Stimulated activated CD8-positive, alpha-beta memory T cell treated with anti-CD3 and anti-CD28 coated beads, Interleukin-2, amount 100 ng/mL, for 48 hours (primary cell): ENCODE results near the gene EXTL1.

Experiments
- DNase-seq, 2 donors: peaks; one replicate each; pipeline ENCODE4 v3.0.0-alpha.2; 2020; ENCODE audit warnings: low read depth in 2 of 2

The EXTL1 gene

DNA sequence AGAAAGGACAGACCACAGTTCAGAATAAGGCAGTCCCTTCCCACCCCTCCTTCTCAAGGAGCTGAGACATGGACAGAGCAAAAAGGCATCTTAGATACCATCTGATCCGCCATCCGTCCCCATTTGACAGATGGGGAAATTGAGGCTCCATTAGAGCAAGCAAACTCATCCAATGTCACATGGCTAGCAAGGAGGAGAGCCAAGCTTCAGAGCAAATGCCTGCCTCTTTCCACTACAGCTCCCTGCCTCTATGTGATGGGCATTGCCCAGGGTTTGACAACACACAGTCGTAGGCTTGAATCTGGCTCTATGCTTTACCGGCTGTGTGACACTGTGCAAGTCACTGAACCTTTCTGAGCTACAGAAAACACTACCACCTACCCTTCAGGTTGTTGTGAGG, 20.4 kb downstream of the EXTL1 start:
- DNase-seq: no peak

GRCh38 chr1:26043765-26044164, 22.2 kb downstream of the EXTL1 start:
- DNase-seq: no peak

DNA sequence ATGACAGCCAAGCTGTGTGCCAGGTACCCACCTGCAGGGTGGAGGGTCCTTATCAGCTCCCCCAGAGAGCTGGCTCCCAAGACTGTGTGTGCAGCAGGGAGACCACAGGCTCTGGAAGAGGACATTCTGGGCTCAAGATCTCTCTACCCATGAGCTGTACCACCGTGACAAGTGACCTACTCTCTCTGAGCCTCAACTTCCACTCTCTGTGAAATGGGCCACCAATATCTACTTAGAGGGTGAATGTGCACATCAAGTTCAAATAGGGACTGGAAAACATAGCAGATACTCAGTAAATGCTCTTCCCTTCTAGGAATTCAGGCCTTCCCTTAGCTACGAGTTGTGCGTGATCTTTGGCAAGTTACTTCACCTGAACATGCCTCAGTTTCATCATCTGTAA, 22.8 kb downstream of the EXTL1 start:
- DNase-seq: no peak

GRCh38 chr1:26044971-26045721, 23.6 kb downstream of the EXTL1 start:
- no peak for DNase-seq

GRCh38 chr1:26045722-26046245, 24.2 kb downstream of the EXTL1 start, which contains the start of gene SLC30A2:
Gene SLC30A2, minus strand, starts transcription at chr1:26046118. Its CDS starts 222 bp downstream, at chr1:26045896.
- DNase-seq: no peak

- DNase-seq: no peak
These were observed 24.9 kb downstream of the EXTL1 start for GRCh38 chr1:26046246-26047095.

DNA sequence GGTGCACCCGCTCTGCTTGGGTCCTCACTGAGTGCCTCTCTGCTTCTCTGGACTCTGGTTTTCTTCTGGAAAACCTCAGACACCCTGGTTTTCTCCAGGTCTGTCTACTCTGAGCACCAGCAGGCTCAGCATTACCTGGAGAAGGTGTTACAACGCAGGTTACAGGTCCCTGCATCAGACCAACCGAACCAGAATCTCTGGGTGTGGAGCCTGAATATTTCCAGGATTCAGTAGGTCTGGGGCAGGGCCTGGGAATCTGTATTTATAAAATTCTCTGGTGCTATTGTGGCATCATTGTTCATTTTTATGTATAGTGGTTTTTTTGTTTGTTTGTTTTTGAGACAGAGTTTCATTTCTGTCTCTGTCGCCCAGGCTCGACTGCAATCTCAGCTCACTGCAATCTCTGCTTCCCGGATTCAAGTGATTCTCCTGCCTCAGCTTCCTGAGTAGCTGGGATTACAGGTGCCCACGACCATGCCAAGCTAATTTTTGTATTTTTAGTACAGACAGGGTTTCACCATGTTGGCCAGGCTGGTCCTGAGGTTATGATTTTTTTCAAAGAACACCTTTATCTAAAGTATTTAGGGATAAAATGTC, 25.8 kb downstream of the EXTL1 start:
- DNase-seq: no peak

DNA sequence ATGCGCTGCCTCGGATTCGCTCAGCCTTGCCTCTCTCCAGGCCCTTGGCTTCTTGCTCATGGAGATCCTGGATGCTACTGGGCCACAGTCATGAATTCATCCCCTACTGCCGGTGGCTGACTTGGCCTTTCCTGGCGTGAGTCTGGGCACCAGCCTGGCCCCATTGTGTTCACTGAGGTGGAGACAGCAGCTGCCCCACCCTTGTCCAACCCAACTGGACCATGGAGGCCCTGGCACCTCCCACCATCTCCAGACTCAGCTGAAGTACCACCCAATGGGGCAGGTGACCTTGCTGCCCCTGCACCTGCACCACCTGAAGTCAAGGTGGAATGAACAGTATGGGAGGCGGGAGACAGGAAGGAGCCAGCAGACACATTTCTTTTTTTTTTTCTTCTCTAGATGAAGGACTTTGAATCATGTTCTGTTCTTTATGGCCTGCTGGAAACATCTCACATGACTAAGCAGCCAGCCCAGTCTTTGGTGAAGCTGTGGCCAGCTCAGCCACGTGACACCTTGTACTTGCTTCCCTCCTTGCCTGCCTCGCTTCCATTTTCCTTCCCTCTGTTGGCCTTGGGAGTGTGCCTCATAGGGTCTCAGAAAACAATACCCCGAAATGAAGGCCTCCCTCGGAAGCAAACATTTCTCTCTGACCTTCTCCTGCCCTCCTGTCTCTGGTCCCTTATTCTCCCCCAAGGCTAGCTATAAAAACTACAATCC, 28.1 kb downstream of the EXTL1 start:
- DNase-seq: no peak

GRCh38 chr1:26050248-26050640, 28.7 kb downstream of the EXTL1 start:
- no peak for DNase-seq

DNA sequence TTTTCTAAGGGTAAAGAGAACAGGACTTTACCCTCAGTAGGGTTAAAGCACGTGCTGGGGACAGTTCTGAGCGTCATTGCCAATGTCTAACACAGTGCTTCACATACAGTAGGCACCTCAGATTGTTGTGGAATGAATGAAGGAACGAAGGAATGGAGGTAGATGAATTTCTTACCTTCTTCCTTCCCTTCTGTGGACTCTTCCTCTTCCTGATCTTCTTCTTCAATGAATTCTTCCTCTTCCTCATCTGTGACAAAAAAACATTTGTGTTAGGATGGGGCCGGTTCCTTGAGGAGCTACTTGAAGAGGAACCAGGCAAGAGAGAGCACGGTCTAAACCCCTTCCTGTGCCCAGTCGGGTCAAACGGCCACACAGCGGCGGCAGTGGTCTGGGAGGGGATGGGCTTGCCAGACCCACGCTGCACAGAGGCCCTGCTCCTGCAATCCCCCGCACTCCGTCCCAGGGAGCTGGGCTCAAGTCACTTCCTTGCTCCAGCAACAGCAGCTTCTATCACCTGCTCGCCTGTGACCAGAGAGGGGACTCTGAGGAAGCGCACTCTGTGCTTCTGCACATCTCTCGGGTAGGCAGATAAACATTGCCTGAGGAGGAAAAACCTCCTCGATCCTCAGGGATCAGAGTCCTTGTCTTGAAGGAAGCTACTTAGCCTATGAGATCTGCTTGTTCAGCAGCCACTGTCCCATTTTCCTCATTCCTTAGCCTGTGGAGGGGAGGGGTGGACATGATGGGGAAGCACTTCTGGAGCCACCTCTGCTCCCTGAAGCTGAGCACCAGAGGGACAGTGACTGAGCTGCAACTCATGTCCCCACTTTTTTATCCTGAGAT, 32.4 kb downstream of the EXTL1 start:
- no peak for DNase-seq

DNA sequence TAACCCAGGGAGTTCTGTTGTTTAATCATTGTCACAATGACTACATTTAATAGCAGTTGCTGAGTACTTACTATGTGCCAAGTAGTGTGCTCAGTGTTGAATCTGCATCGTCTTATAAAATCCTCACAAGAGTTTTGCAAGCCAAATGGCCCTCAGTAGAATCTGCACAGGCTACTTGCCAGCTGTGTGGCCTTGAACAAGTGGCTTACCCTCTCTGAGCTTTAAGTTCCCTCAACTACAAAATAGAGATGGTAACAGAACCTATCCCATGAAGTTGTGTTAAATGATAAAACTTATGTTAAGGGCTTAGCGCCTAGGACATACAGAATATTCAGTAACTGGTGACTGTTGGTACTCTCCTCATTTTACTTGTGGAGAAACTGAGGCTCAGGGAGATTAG, 33.5 kb downstream of the EXTL1 start:
- no peak for DNase-seq

- no peak for DNase-seq
These were observed 35.6 kb downstream of the EXTL1 start for GRCh38 chr1:26057189-26057588.

- DNase-seq: no peak
These were observed 36.5 kb downstream of the EXTL1 start for GRCh38 chr1:26058052-26058595.

- no peak for DNase-seq
These were observed 38.3 kb downstream of the EXTL1 start for GRCh38 chr1:26059906-26060305.

- DNase-seq: no peak
These were observed 39.4 kb downstream of the EXTL1 start for GRCh38 chr1:26060832-26061574.

- DNase-seq: no peak
These were observed 43.0 kb downstream of the EXTL1 start for GRCh38 chr1:26064553-26064952.

DNA sequence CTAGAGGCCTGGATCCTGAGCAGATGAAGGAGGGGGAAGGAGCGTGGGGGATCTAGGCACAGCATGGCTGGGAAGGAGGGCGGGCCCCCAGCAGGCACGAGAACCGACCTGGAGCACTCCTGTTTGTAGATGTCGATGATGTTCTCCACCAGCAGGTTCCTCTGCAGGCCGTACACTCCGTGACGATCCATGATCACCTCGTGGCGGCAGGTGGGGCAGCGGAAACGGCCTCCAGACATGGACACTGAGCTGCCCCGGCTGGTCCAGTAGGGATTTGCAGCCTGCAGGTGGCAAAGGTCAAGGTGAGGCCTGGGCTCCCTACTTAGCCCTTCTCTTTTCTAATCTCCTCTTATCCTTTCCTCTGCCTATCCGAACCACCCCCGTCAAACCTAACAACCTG, 44.6 kb downstream of the EXTL1 start:
- no peak for DNase-seq

DNA sequence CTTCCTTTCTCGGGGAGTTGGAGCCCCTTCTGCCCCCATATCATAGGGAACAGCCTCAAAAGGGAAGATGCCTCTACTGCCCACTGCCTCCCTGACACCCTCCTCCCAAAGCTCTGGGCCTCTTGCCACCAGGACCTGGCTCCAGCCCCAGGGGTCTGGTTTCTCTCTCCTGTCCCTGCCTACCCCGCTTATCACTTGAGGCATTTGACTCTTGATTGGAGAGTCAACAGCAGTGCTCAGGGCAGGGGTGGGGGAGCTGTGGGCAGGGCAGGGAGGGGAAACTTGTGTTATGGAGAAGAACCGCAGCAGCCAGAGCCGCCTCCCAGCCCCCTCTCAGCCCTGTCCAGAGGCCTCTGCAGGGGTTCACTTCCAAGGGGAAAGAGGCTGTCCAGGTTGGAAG, 45.3 kb downstream of the EXTL1 start:
- DNase-seq: no peak

GRCh38 chr1:26067432-26067911, 45.9 kb downstream of the EXTL1 start, which contains the start of gene TRIM63:
Gene TRIM63, minus strand, starts transcription at chr1:26067630. Its CDS starts 136 bp downstream, at chr1:26067494.
- no peak for DNase-seq

DNA sequence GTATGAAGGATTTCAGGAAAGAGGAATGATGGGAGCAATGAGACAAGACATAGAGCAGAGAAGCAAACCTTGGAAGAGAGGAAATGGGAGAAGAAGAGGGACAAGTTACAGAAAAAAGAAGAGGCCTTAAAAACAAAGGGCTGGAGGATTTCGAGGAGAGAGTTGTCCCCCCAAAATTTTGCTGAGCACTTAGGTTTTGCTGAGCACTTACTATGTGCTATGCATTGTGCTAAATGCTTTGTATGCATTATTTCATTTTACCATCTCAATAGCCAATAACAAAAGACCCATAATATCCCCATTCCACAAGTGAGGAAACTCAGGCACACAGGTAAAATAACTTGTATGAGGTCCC, 48.3 kb downstream of the EXTL1 start:
- no peak for DNase-seq
